Measurements from ENCODE around the gene EDA2R. TPM values are rescaled to one million over a fixed set of nuclear protein-coding genes. Genes with fewer than 3 reads are reported as not detected.

Gene EDA2R
- total RNA-seq, 1 donor from 2014 or later: 0.43 TPM

- no peaks in the 10 kb centered on the region for H3K27me3 ChIP-seq
- H3K9me3 ChIP-seq: no peaks in the 10 kb centered on the region
- no peak overlapping the region for H3K4me3 ChIP-seq
- no peak for TF ChIP-seq CTCF (IDR thresholded peaks at IDR 0.05)
- no peaks in the 10 kb centered on the region for H3K4me1 ChIP-seq
- intact Hi-C loops (cut with DNase I): no loop called here
- no peak overlapping the region for H3K27ac ChIP-seq
- H3K36me3 ChIP-seq: no peaks in the 10 kb centered on the region
- no peak for DNase-seq (ENCODE audit: low spot score in 2 of 2)
Observed at GRCh38 chrX:66676413-66676812, 37.5 kb upstream of the EDA2R start.

GRCh38 chrX:66675541-66675940 lies 36.7 kb upstream of the EDA2R start:
- DNase-seq (ENCODE audit: low spot score in 2 of 2): no peak
- Histone ChIP-seq H3K36me3 (no peaks in the 10 kb centered on the region), H3K4me1 (no peaks in the 10 kb centered on the region), H3K27me3 (no peaks in the 10 kb centered on the region), H3K4me3 (no peak overlapping the region), H3K9me3 (no peaks in the 10 kb centered on the region), H3K27ac (no peak overlapping the region)
- intact Hi-C loops (cut with DNase I): no loop called here
- TF ChIP-seq CTCF (IDR thresholded peaks at IDR 0.05): no peak

- intact Hi-C loops (cut with DNase I): no loop called here
- no peaks in the 10 kb centered on the region for H3K36me3 ChIP-seq
- TF ChIP-seq CTCF (IDR thresholded peaks at IDR 0.05): no peak
- no peak overlapping the region for H3K27ac ChIP-seq
- no peaks in the 10 kb centered on the region for H3K27me3 ChIP-seq
- no peak for DNase-seq (ENCODE audit: low spot score in 2 of 2)
- no peaks in the 10 kb centered on the region for H3K4me1 ChIP-seq
- H3K4me3 ChIP-seq: no peak overlapping the region
- H3K9me3 ChIP-seq: no peaks in the 10 kb centered on the region
Observed at GRCh38 chrX:66674506-66674905, 35.6 kb upstream of the EDA2R start.

GRCh38 chrX:66672106-66672505 lies 33.2 kb upstream of the EDA2R start:
- no peaks in the 10 kb centered on the region for H3K27me3 ChIP-seq
- no peak overlapping the region for H3K4me3 ChIP-seq
- H3K27ac ChIP-seq: no peak overlapping the region
- no peaks in the 10 kb centered on the region for H3K4me1 ChIP-seq
- intact Hi-C loops (cut with DNase I): no loop called here
- TF ChIP-seq CTCF (IDR thresholded peaks at IDR 0.05): no peak
- H3K36me3 ChIP-seq: no peaks in the 10 kb centered on the region
- no peak for DNase-seq (ENCODE audit: low spot score in 2 of 2)
- no peaks in the 10 kb centered on the region for H3K9me3 ChIP-seq

GRCh38 chrX:66654411-66654810 lies 15.5 kb upstream of the EDA2R start:
- no peaks in the 10 kb centered on the region for H3K4me1 ChIP-seq
- no peaks in the 10 kb centered on the region for H3K27me3 ChIP-seq
- TF ChIP-seq CTCF (IDR thresholded peaks at IDR 0.05): no peak
- H3K36me3 ChIP-seq: no peaks in the 10 kb centered on the region
- no peak overlapping the region for H3K27ac ChIP-seq
- no peak overlapping the region for H3K4me3 ChIP-seq
- no peak for DNase-seq (ENCODE audit: low spot score in 2 of 2)
- intact Hi-C loops (cut with DNase I): no loop called here
- H3K9me3 ChIP-seq: no peaks in the 10 kb centered on the region

GRCh38 chrX:66635360-66635759 lies 3.5 kb downstream of the EDA2R start:
- Histone ChIP-seq H3K9me3 (no peaks in the 10 kb centered on the region), H3K4me1 (peaks cover 0 to 4% of the 10 kb centered on the region in 2 donors), H3K4me3 (no peak overlapping the region), H3K36me3 (no peaks in the 10 kb centered on the region), H3K27me3 (no peaks in the 10 kb centered on the region), H3K27ac (peak overlapping the region in 1 of 2 donors; percentile 42)
- no peak for TF ChIP-seq CTCF (IDR thresholded peaks at IDR 0.05)
- intact Hi-C loops (cut with DNase I): no loop called here
- no peak for DNase-seq (ENCODE audit: low spot score in 2 of 2)

Data from ascending aorta (tissue), 2 donors.